SJCRH30 (cell line): ENCODE results near the gene ZNF417. TPM values are rescaled to one million over a fixed set of nuclear protein-coding genes. Genes with fewer than 3 reads are reported as not detected.
"Not testable (repeated sequence)": the region's sequence is repeated elsewhere in the genome, so short reads cannot be mapped to it uniquely, and the experiment has no call there.

Source experiments
- DNase-seq, 2 experiments: peaks; one replicate each; pipeline ENCODE4 v3.0.0-alpha.2; 2015 to 2020
- H3K27ac ChIP-seq: fragments of 250-450 bp; sonication (Bioruptor Pico); 2 replicates; pipeline ENCODE4 v1.5.1; 2020; ENCODE audit warnings: mild to moderate bottlenecking, moderate library complexity
- H3K27me3 ChIP-seq: fragments of 250-450 bp; sonication (Bioruptor Pico); 2 replicates; pipeline ENCODE4 v1.5.1; 2020; ENCODE audit warnings: mild to moderate bottlenecking, moderate library complexity
- H3K36me3 ChIP-seq: fragments of 250-450 bp; sonication (Bioruptor Pico); 2 replicates; pipeline ENCODE4 v1.5.1; 2020; ENCODE audit warnings: mild to moderate bottlenecking, moderate library complexity
- H3K4me1 ChIP-seq: fragments of 250-450 bp; sonication (Bioruptor Pico); 2 replicates; pipeline ENCODE4 v1.5.1; 2020; ENCODE audit warnings: mild to moderate bottlenecking, moderate library complexity
- H3K4me3 ChIP-seq: fragments of 250-450 bp; sonication (Bioruptor Pico); 2 replicates; pipeline ENCODE4 v1.5.1; 2020; ENCODE audit warnings: mild to moderate bottlenecking, moderate library complexity
- H3K9me3 ChIP-seq: fragments of 250-450 bp; sonication (Bioruptor Pico); replicated peaks from 2 replicates; pipeline ENCODE4 v1.5.1; 2020; ENCODE audit warnings: mild to moderate bottlenecking, moderate library complexity
- total RNA-seq: library from RNA; depleted of rRNA; stranded (reverse); fragments of >200 nt; shearing (Covaris generic); gene quantifications from 2 replicates; pipeline ENCODE4 v1.2.3, GENCODE V29; 2014

ZNF417 gene
- total RNA-seq, 1 experiment from 2014 or later: 15.6 TPM

DNA sequence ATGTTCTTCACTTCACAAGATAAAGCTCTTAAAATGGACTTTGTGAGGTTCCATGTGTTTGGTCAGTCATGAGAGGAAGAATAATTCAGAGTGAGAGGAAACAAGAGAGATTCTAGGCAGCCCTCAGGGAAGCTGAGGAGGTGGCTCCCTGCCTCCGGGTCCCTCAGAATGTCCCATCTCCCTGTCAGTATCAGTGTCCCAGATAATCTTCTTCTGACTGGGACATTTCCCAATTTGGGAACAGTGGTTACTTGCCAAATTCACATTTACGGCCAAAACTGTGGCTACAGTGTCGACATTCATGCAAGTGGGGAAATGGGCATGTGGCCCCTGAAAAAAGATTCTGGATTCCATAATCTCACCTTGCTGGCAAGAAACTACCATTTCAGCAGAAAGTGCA is 9.0 kb downstream of the ZNF417 start:
- Histone ChIP-seq H3K4me1 (no peaks in the 10 kb centered on the region), H3K27ac (no peak overlapping the region), H3K4me3 (no peak overlapping the region), H3K36me3 (peaks cover 40% of the 10 kb centered on the region), H3K9me3 (peaks cover 8% of the 10 kb centered on the region; the same call in 1 of the 2 replicates), H3K27me3 (no peaks in the 10 kb centered on the region)
- no peak for DNase-seq

DNA sequence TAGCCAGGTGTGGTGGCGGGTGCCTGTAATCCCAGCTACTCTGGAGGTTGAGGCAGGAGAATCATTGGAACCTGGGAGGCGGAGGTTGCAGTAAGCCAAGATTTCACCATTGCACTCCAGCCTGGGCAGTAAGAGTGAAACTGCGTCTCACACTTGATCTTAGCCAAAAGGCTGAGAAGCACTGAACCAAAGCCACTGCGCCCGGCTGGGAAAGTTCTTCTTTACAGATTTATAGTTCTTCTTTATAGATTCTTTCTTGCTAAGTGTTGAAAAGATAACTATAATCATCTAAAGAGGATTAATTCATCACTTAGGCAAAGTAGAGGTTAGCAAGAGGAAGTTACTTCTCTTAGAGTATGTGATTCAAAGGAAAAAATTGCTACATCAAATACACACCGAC is 11.1 kb downstream of the ZNF417 start:
- H3K36me3 ChIP-seq: peaks cover 28% of the 10 kb centered on the region
- no peak overlapping the region for H3K4me3 ChIP-seq
- H3K27ac ChIP-seq: no peak overlapping the region

DNA sequence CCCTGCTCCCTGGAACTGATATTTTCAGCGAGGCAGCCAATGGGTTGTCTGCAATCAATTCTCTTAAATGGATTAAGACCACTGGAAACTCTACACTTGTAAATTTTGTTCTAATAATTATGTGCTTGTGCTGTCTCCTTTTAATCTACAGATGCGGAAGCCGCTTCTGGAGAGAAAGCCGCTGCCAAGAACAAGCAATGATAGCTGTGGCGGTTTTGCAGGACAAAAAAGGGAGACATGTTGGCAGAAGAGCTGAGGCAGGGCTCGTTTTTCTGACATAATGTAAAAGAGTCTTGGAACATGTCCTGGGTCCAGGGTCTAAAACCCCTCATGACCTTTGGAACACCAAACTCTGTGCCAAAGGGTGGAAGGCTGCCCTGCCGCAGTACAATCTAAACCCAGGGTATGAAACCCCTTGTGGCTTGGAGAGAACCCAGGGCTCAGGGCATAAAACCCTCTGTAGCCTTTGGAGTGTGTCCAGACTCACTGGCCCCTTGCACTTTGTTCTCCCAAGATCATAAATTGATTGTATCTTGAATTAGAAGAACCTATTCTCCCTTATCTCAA is 12.7 kb downstream of the ZNF417 start:
- H3K4me3 ChIP-seq: no peak overlapping the region
- H3K4me1 ChIP-seq: no peaks in the 10 kb centered on the region
- H3K27me3 ChIP-seq: no peaks in the 10 kb centered on the region
- peaks cover 25% of the 10 kb centered on the region for H3K36me3 ChIP-seq
- no peak overlapping the region for H3K27ac ChIP-seq
- DNase-seq: no peak
- H3K9me3 ChIP-seq: peaks cover 8% of the 10 kb centered on the region; the same call in 1 of the 2 replicates

More for the DNA sequence above, 11.1 kb downstream of the ZNF417 start:
- DNase-seq: no peak
- Histone ChIP-seq H3K4me1 (no peaks in the 10 kb centered on the region), H3K9me3 (peaks cover 8% of the 10 kb centered on the region; the same call in 1 of the 2 replicates), H3K27me3 (no peaks in the 10 kb centered on the region)

DNA sequence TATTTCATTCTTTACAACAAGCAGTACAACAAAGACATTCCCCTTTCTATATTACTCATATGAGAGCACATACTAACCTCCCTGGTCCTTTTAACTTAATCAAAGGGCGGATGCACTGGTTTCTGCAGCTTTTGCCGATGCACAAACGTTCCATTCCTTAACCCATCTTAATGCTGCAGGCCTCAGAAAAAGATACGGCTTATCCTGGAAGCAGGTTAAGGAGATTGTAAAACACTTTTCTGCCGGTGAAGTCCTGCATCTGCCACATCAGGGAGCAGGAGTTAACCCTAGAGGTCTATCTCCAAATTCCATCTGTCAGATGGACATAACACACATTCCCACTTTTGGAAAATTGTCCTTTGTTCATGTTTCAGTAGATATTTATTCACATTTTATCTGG is 16.1 kb downstream of the ZNF417 start:
- H3K4me1 ChIP-seq: no peaks in the 10 kb centered on the region
- DNase-seq: no peak

DNA sequence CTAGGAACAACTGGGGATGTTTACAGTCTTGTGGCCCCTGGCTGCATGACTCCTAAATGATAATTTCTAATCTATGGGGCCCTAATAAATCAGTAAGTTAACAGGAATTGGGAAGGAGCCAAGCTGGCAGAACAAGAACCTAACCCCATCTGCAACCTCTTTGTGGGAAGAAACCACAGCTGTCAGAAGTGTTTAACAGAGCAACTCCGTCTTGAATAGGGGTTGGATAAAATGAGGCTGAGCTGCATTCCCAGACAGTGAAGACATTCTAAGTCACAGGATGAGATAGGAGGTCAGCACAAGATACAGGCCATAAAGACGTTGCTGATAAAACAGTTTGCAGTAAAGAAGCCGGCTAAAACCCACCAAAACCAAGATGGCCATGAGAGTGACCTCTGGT is 25.7 kb downstream of the ZNF417 start:
- H3K27ac ChIP-seq, H3K27me3 ChIP-seq, H3K4me1 ChIP-seq, H3K4me3 ChIP-seq, H3K9me3 ChIP-seq, H3K36me3 ChIP-seq: not testable (repeated sequence)
- peak in 1 of 2 experiments; percentile 12 for DNase-seq

More for the DNA sequence above, 16.1 kb downstream of the ZNF417 start:
- Histone ChIP-seq H3K36me3 (peaks cover 2% of the 10 kb centered on the region; the same call in 1 of the 2 replicates), H3K9me3 (peaks cover 7% of the 10 kb centered on the region; the same call in 1 of the 2 replicates), H3K27me3 (no peaks in the 10 kb centered on the region), H3K4me3 (no peak overlapping the region), H3K27ac (no peak overlapping the region)

DNA sequence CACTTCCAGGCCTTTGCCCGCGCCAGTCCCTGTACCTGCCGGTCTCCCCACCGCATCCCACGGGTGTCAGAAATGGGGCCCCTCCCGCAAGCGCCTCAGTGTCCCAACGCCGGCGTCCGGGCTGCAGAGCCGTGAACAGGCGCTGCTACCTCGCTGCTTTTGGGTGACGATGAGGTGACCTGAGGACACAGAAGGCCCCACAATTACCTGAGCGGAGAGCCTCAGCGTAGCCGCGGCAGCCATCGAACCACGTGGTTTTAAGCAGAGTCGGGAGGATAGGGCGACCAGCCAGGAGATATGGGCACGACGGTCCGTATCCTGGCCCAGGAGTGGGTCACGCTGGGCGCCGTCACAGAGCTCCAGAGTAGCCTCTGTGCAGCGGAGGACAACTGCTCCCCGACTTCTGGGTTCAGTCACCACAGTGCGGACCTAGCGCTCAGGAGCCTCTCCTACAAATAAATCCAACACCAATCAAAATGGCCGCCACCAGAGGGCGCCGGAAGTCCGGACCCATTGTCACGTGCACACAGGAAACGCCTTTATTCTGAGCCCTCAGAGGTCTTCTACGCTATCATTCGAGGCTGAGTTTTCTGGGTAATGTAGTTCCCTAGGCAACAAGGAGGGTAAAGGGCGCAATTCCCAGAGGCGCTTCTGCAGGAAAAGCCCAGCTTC is 27.7 kb downstream of the ZNF417 start, which contains the start of gene ZNF814:
TSS of gene ZNF814 (minus strand) at position 478 of the 672 bp plus-strand sequence. CDS start at position 243, 235 bp downstream.
- peak within 1 kb of the TSS; percentile 49; the same call in 1 of the 2 replicates for H3K27ac ChIP-seq
- no peaks in the 10 kb centered on the region for H3K4me1 ChIP-seq
- peak; percentile 74 to 83 for DNase-seq
- H3K9me3 ChIP-seq: peaks cover 5% of the 10 kb centered on the region; the same call in 1 of the 2 replicates
- H3K36me3 ChIP-seq: peaks cover 6% of the 10 kb centered on the region
- no peaks in the 10 kb centered on the region for H3K27me3 ChIP-seq
- H3K4me3 ChIP-seq: peak within 1 kb of the TSS; percentile 66

DNA sequence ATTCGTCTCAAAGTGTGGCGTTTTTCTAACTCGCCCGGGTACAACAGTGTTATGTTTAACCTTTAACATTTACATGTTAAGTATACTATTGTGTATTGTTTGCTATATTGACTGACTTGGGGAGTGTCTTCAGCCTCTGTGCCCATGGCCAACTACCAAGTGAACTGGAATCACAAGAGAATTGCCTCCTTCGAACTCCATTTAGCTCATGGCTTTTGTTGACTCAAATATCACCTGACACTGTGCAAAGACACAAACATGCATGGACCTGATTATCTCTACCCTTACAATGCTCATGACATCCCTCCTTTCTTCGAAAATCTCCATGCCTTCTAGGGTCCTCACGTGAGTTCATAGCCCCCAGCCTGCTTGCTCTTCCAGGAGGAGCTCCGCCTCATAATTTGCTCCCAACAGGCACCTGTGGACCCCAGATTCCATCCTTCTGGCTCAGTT is 28.3 kb downstream of the ZNF417 start:
- Histone ChIP-seq H3K4me3 (peak overlapping the region; percentile 66), H3K4me1 (no peaks in the 10 kb centered on the region), H3K27ac (peak overlapping the region; percentile 49; the same call in 1 of the 2 replicates), H3K9me3 (peaks cover 5% of the 10 kb centered on the region; the same call in 1 of the 2 replicates), H3K36me3 (peaks cover 6% of the 10 kb centered on the region), H3K27me3 (no peaks in the 10 kb centered on the region)
- no peak for DNase-seq

DNA sequence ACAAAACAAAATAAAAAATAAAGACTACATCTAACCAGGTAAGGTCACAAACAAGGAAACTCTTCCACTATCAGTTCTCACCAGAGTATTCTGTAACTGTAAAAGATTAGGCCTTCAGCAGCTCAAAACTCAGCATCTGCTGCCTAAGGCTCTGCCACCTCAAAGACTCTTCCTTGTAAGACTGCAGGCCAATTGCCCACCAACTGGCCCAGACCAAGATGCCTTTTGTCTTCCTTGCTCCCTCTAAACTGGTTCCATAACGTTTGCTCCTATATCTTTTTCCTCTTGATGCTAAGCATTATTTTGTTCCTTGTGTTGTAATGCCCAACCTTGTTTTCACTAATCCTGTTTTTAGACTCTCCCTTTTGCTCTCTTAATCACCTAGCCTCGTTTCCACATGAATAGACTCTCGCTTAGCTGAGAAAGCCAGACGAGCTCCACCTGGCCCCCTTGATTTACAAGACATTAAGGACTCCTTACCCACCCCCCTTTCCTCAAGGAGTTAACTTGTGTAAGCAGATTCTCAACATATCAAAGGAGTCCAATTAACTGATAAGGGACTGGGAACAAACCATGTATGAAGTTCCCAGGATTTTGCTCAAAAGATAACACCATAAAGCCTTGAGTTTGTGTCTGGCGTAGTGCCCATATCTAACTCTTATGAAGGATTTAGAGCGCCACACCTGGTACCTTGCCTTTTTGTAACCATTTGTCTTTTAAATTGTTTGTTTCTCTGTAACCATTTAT is 29.0 kb downstream of the ZNF417 start:
- H3K36me3 ChIP-seq: peaks cover 6% of the 10 kb centered on the region
- no peak overlapping the region for H3K4me3 ChIP-seq
- DNase-seq: no peak
- peaks cover 5% of the 10 kb centered on the region; the same call in 1 of the 2 replicates for H3K9me3 ChIP-seq
- H3K4me1 ChIP-seq: no peaks in the 10 kb centered on the region
- no peak overlapping the region for H3K27ac ChIP-seq
- H3K27me3 ChIP-seq: no peaks in the 10 kb centered on the region

DNA sequence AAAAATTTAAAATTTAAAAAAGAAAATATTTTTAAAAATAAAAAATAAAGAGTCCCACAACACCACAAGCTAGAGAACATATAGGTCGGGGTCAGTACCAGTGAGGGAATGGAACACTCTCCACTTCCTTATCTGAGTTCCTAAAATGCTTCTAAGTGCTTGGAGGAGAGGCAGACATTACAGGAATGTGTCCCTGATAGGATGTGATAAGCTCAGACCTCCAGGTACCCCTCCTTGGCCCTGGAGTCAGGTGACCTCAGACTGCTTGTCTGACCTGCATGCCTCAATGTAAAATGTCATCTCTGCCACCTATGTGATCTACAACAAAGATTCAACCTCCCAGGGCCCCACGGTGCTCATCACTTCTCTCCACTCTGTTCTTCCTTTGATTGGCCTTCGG is 30.3 kb downstream of the ZNF417 start:
- H3K27me3 ChIP-seq: no peaks in the 10 kb centered on the region
- peaks cover 6% of the 10 kb centered on the region for H3K36me3 ChIP-seq
- H3K4me1 ChIP-seq: no peaks in the 10 kb centered on the region
- no peak for DNase-seq
- H3K27ac ChIP-seq: no peak overlapping the region
- no peak overlapping the region for H3K4me3 ChIP-seq
- H3K9me3 ChIP-seq: peaks cover 3% of the 10 kb centered on the region; the same call in 1 of the 2 replicates

DNA sequence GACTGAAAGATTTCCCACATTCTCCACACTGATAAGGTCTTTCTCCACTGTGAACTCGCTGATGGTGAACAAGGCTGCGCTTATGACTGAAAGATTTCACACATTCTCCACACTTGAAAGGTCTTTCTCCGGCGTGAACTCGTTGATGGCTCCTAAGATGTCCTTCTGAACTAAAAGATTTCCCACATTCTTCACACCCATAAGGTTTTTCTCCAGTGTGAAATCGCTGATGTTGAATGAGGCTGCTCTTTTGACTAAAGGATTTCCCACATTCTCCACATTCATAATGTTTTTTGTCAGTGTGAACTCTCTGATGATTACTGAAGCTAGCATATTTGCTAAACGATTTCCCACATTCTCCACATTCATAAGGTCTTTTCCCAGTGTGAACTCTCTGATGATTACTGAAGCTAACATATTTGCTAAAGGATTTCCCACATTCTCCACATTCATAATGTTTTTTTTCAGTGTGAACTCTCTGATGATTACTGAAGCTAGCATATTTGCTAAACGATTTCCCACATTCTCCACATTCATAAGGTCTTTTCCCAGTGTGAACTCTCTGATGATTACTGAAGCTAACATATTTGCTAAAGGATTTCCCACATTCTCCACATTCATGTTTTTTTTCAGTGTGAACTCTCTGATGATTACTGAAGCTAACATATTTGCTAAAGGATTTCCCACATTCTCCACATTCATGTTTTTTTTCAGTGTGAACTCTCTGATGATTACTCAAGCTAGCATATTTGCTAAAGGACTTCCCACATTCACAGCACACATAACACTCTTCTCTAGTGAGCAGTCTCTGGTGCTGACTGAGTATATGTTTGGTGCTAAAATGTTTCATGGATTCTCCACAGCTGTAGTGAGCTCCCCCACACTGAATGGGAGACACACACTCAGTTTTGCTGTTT is 42.3 kb downstream of the ZNF417 start:
- not testable (repeated sequence) for H3K27ac ChIP-seq, H3K4me3 ChIP-seq, DNase-seq, H3K4me1 ChIP-seq, H3K27me3 ChIP-seq
- peaks cover 21% of the 10 kb centered on the region for H3K36me3 ChIP-seq
- peaks cover 20% of the 10 kb centered on the region for H3K9me3 ChIP-seq

DNA sequence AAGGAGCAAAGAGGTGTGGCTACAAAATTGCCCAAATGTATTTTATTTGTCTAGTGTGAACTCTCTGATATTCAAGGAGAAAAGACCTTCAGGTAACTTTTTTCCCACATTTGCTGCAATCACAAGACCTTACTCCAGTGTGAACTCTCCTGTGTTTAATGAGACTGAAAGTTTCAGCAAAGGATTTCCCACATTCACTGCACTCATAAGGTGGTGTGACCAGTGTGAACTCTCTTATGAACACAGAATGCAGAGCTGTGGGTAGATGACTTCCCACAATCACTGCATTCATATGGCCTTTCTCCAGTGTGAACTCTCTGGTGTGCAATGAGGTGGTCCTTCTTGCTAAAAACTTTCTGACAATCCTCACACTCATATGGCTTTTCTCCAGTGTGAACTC is 43.9 kb downstream of the ZNF417 start:
- H3K9me3 ChIP-seq: peaks cover 26% of the 10 kb centered on the region
- DNase-seq: no peak
- no peaks in the 10 kb centered on the region for H3K27me3 ChIP-seq
- H3K4me1 ChIP-seq: no peaks in the 10 kb centered on the region
- peaks cover 32% of the 10 kb centered on the region for H3K36me3 ChIP-seq
- H3K4me3 ChIP-seq: no peak overlapping the region
- no peak overlapping the region for H3K27ac ChIP-seq

DNA sequence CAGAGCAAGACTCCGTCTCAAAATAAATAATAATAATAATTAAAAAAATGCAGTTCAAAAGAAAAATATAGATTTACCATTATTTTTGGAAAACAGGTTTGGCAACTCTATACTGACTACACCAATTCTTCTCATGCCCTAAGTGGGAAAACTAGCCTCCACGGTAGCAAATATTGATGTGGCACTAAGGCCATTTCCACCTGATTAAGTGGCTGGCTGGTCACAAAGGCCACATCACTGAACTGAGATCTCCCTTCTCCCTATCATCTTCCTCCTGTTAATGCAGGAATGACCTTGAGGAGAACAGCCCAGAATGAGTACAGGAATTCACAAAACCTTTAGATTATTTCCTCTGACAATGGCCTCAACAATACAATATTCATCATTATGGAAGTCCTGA is 46.2 kb downstream of the ZNF417 start:
- peaks cover 26% of the 10 kb centered on the region for H3K9me3 ChIP-seq
- no peak overlapping the region for H3K4me3 ChIP-seq
- no peaks in the 10 kb centered on the region for H3K27me3 ChIP-seq
- peaks cover 52% of the 10 kb centered on the region for H3K36me3 ChIP-seq
- DNase-seq: no peak
- no peaks in the 10 kb centered on the region for H3K4me1 ChIP-seq
- no peak overlapping the region for H3K27ac ChIP-seq

DNA sequence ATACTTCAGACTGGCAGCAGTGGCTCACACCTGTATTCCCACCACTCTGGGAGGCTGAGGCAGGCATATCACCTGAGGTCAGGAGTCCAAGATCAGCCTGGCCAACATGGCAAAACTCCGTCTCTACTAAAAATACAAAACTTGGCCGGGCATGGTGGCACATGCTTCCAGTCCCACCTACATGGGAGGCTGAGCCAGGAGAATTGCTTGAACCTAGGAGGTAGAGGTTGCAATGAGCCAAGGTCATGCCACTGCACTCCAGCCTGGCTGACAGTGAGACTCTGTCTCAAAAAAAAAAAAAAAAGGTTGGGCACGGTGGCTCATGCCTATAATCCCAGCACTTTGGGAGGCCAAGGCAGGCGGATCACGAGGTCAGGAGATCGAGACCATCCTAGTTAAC is 46.7 kb downstream of the ZNF417 start:
- H3K4me3 ChIP-seq, H3K27me3 ChIP-seq, H3K27ac ChIP-seq, DNase-seq, H3K4me1 ChIP-seq: not testable (repeated sequence)
- H3K9me3 ChIP-seq: peaks cover 26% of the 10 kb centered on the region
- peaks cover 58% of the 10 kb centered on the region for H3K36me3 ChIP-seq

DNA sequence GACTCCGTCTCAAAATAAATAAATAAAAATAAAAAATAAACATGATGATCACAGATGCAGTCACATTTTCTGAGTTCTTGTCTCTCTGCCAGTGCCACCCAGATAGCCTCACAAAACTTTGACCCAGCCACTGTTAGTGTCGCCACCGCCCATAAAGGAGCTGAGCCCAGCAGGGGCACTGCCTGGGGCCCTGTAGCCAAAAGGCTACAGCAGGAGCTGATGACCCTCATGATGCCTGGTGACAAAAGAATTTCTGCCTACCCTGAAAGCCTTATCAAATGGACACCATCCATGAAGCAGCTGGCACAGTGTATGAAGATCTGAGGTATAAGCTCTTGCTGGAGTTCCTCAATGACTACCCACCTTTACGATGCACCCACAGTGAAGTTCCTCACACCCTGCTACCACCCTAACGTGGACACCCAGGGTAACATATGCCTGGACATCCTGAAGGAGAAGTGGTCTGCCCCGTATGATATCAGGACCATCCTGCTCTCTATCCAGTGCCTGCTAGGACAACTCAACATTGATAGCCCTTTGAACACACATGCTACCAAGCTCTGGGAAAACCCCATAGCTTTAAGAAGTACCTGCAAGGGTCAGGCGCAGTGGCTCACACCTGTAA is 48.4 kb downstream of the ZNF417 start:
- no peak overlapping the region for H3K4me3 ChIP-seq
- H3K27me3 ChIP-seq: no peaks in the 10 kb centered on the region
- no peak for DNase-seq
- H3K9me3 ChIP-seq: peaks cover 20% of the 10 kb centered on the region
- no peak overlapping the region for H3K27ac ChIP-seq
- H3K36me3 ChIP-seq: peaks cover 61% of the 10 kb centered on the region
- H3K4me1 ChIP-seq: no peaks in the 10 kb centered on the region
